Trophoblast cell (in vitro differentiated cells and primary cell): Measurements from ENCODE around the gene LRP1B.

ENCODE experiments used
- DNase-seq, 2 donors: peaks; one replicate each; pipeline ENCODE4 v3.0.0-alpha.2; 2016
- H2AFZ ChIP-seq: 2 replicates; pipeline ENCODE4 v1.6.1; 2013; ENCODE audit warnings: low read length, moderate library complexity, mild to moderate bottlenecking; ENCODE audit not compliant: insufficient read depth, poor library complexity
- H2AK5ac ChIP-seq: 2 replicates; pipeline ENCODE4 v1.6.1; 2013; ENCODE audit warnings: mild to moderate bottlenecking, low read length
- H2BK120ac ChIP-seq: 2 replicates; pipeline ENCODE4 v1.6.1; 2013; ENCODE audit warnings: low read length, mild to moderate bottlenecking, moderate library complexity; ENCODE audit not compliant: insufficient read depth, poor library complexity
- H2BK12ac ChIP-seq: 2 replicates; pipeline ENCODE4 v1.6.1; 2013; ENCODE audit warnings: mild to moderate bottlenecking, low read length, moderate library complexity
- H2BK5ac ChIP-seq: 2 replicates; pipeline ENCODE4 v1.6.1; 2013; ENCODE audit warnings: low read length, low read depth, moderate library complexity, mild to moderate bottlenecking; ENCODE audit not compliant: poor library complexity
- H3K14ac ChIP-seq: 2 replicates; pipeline ENCODE4 v1.6.1; 2013; ENCODE audit warnings: mild to moderate bottlenecking, low read length
- H3K18ac ChIP-seq: 2 replicates; pipeline ENCODE4 v1.6.1; 2013; ENCODE audit warnings: mild to moderate bottlenecking, low read length
- H3K23ac ChIP-seq: 2 replicates; pipeline ENCODE4 v1.6.1; 2013; ENCODE audit warnings: low read length
- H3K27ac ChIP-seq: 2 replicates; pipeline ENCODE4 v1.5.1; 2013; ENCODE audit warnings: low read depth, mild to moderate bottlenecking, inconsistent platforms, low read length, moderate library complexity
- H3K27me3 ChIP-seq: 2 replicates; pipeline ENCODE4 v1.6.1; 2013; ENCODE audit warnings: inconsistent platforms, mild to moderate bottlenecking, low read length, moderate library complexity; ENCODE audit not compliant: insufficient read depth
- H3K36me3 ChIP-seq, 2 experiments: 1 replicate in 1 of 2; 2 replicates in 1 of 2; pipeline ENCODE4 v1.6.1; 2013; ENCODE audit warnings: low read length in 2 of 2, mild to moderate bottlenecking in 2 of 2, moderate library complexity in 1 of 2; ENCODE audit not compliant: insufficient read depth in 2 of 2, control insufficient read depth in 1 of 2
- H3K4ac ChIP-seq: 2 replicates; pipeline ENCODE4 v1.6.1; 2013; ENCODE audit warnings: low read depth, mild to moderate bottlenecking, low read length, moderate library complexity
- H3K4me1 ChIP-seq, 2 experiments: 1 replicate in 1 of 2; 2 replicates in 1 of 2; pipeline ENCODE4 v1.6.1; 2013; ENCODE audit warnings: low read length in 2 of 2, mild to moderate bottlenecking in 2 of 2, moderate library complexity in 1 of 2; ENCODE audit not compliant: insufficient read depth in 2 of 2, control insufficient read depth in 1 of 2
- H3K4me2 ChIP-seq: 2 replicates; pipeline ENCODE4 v1.6.1; 2013; ENCODE audit warnings: inconsistent platforms, mild to moderate bottlenecking, low read length, moderate library complexity
- H3K4me3 ChIP-seq: 2 replicates; pipeline ENCODE4 v1.5.1; 2013; ENCODE audit warnings: mild to moderate bottlenecking, low read depth, low read length, inconsistent platforms
- H3K79me1 ChIP-seq: one replicate; pipeline ENCODE4 v1.6.1; 2013; ENCODE audit warnings: low read length
- H3K79me2 ChIP-seq: 2 replicates; pipeline ENCODE4 v1.6.1; 2013; ENCODE audit warnings: low read length, mild to moderate bottlenecking; ENCODE audit not compliant: control insufficient read depth, insufficient read depth, poor library complexity
- H3K9ac ChIP-seq: 2 replicates; pipeline ENCODE4 v1.6.1; 2013; ENCODE audit warnings: mild to moderate bottlenecking, low read length
- H3K9me3 ChIP-seq: 2 replicates; pipeline ENCODE4 v1.6.1; 2013; ENCODE audit warnings: low read depth, mild to moderate bottlenecking, control low read depth, inconsistent platforms, low read length; ENCODE audit not compliant: insufficient read depth
- H4K12ac ChIP-seq: 2 replicates; pipeline ENCODE4 v1.6.1; 2013; ENCODE audit warnings: low read depth, mild to moderate bottlenecking, low read length, moderate library complexity
- H4K8ac ChIP-seq: 2 replicates; pipeline ENCODE4 v1.6.1; 2013; ENCODE audit warnings: low read depth, mild to moderate bottlenecking, low read length, moderate library complexity
- H4K91ac ChIP-seq: one replicate; pipeline ENCODE4 v1.6.1; 2013; ENCODE audit warnings: low read depth, mild to moderate bottlenecking, low read length, moderate library complexity
- WGBS: extraction: QIAGEN DNeasy Blood & Tissue Kit; methylation state at CpG from one replicate; pipeline ENCODE4 v1.1.7; 2013; ENCODE audit warnings: missing lambda C conversion rate; ENCODE audit not compliant: insufficient read length, insufficient coverage; ENCODE audit errors: extremely low coverage; 5-methylcytosine and 5-hydroxymethylcytosine counted together

The LRP1B gene

DNA sequence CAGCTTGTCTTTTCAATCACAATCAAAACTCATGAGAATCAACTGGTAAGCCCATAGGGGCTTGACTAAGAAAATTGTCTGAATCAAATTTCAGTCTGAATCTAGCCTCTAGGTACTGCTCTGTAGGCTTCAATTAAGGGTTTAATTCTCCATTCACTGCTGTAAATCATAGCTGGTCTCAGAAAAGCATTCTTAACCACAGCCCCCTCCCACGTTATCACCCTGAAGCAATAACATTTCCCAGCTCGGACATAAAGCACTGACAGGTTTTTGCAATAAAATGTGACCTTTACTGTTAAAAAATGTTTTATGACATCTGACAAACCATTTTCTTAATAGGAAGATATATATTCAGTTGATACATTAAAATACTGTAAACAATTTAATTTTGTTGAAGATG lies 55.0 kb downstream of the LRP1B start:
- no CpG with 5 or more reads among the region's 2 CpGs for WGBS
- H3K4ac ChIP-seq, result no peak overlapping the region
- no peaks in the 10 kb centered on the region for H3K9me3 ChIP-seq
- no peak overlapping the region for H3K23ac ChIP-seq
- no peak overlapping the region for H4K91ac ChIP-seq
- no peak overlapping the region for H2BK120ac ChIP-seq
- peaks cover 0 to 3% of the 10 kb centered on the region in 2 experiments for H3K4me1 ChIP-seq
- no peak overlapping the region for H2AK5ac ChIP-seq
- H4K8ac ChIP-seq, result no peak overlapping the region
- H3K27me3 ChIP-seq, result no peaks in the 10 kb centered on the region
- no peak overlapping the region for H3K9ac ChIP-seq
- no peak overlapping the region for H3K4me2 ChIP-seq
- no peak overlapping the region for H2BK5ac ChIP-seq
- H3K79me2 ChIP-seq, result no peaks in the 10 kb centered on the region
- no peak for DNase-seq
- no peak overlapping the region for H2AFZ ChIP-seq
- no peaks in the 10 kb centered on the region for H3K79me1 ChIP-seq
- no peak overlapping the region for H2BK12ac ChIP-seq
- no peak overlapping the region for H3K27ac ChIP-seq
- no peak overlapping the region for H3K18ac ChIP-seq
- no peaks in the 10 kb centered on the region for H3K36me3 ChIP-seq
- no peak overlapping the region for H3K4me3 ChIP-seq
- H3K14ac ChIP-seq, result no peak overlapping the region
- no peak overlapping the region for H4K12ac ChIP-seq

DNA sequence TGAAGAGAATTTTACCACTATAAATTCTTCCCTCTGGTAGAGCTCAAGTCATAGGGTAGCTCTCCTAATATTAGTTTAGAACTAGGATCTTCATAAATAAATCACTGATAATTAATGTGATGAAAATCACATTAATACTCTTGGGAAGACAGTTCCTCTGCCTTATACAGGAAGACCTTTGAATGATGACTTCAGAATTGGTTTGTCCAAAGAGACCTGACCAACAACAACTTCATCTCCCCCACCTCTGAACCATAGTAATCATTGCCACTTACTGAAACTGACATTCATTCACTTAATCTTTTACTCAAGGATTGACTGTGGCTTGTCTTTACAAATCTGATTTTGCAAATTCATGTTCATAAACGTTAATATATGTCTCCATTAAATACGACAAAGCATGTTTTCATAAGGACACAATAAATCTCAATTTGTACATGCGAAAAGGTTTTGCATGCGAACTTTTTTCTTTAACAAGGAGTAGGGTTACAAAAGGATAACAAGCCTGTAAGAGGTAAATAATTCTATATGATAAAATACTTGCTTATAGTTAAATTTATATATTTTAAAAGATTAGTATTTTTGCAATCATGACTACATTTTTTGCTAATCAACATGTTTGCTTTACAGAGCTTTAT lies 61.4 kb downstream of the LRP1B start:
- Histone ChIP-seq H3K27ac (no peak overlapping the region), H2BK5ac (no peak overlapping the region), H3K14ac (no peak overlapping the region), H4K12ac (no peak overlapping the region), H3K27me3 (no peaks in the 10 kb centered on the region), H4K8ac (no peak overlapping the region), H2AK5ac (no peak overlapping the region), H4K91ac (no peak overlapping the region), H3K4me1 (peaks cover 0 to 3% of the 10 kb centered on the region in 2 experiments), H2BK12ac (no peak overlapping the region), H2AFZ (no peak overlapping the region), H3K4me3 (no peak overlapping the region), H3K4me2 (no peak overlapping the region), H3K36me3 (no peaks in the 10 kb centered on the region), H3K9me3 (no peaks in the 10 kb centered on the region), H3K18ac (no peak overlapping the region), H3K23ac (no peak overlapping the region), H3K4ac (no peak overlapping the region), H3K79me2 (no peaks in the 10 kb centered on the region), H3K9ac (no peak overlapping the region), H3K79me1 (no peaks in the 10 kb centered on the region), H2BK120ac (no peak overlapping the region)
- no CpG with 5 or more reads among the region's 4 CpGs for WGBS
- DNase-seq, result no peak

DNA sequence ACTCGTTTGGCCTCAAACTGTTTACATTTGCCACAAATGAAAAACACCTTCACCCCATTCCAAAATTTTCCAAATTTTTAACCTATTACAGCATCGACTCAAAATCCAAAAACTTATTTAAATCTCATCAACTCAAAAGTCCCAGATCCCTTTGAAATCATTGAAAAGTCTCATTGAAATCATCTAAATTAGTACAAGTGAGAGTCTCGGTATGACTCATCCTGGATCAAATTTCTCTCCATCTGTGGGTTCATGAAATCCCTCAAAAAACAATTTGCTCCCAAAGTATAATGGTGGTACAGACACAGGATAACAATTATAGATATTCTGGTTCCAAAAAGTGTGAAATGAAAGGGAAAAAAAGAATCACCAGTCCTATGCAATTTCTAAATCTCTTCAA lies 65.1 kb downstream of the LRP1B start:
- Histone ChIP-seq H2BK120ac (no peak overlapping the region), H3K4me3 (no peak overlapping the region), H3K9ac (no peak overlapping the region), H2BK5ac (no peak overlapping the region), H4K12ac (no peak overlapping the region), H2BK12ac (no peak overlapping the region), H4K91ac (no peak overlapping the region), H3K79me2 (no peaks in the 10 kb centered on the region), H3K4me2 (no peak overlapping the region), H3K14ac (no peak overlapping the region), H3K4ac (no peak overlapping the region), H2AFZ (no peak overlapping the region), H2AK5ac (no peak overlapping the region), H3K27ac (no peak overlapping the region), H3K23ac (no peak overlapping the region), H4K8ac (no peak overlapping the region), H3K4me1 (peaks cover 0 to 2% of the 10 kb centered on the region in 2 experiments), H3K27me3 (no peaks in the 10 kb centered on the region), H3K36me3 (no peaks in the 10 kb centered on the region), H3K79me1 (no peaks in the 10 kb centered on the region), H3K9me3 (no peaks in the 10 kb centered on the region), H3K18ac (no peak overlapping the region)
- DNase-seq, result no peak
- 100% methylated on average over 1 of the region's 3 CpGs for WGBS

DNA sequence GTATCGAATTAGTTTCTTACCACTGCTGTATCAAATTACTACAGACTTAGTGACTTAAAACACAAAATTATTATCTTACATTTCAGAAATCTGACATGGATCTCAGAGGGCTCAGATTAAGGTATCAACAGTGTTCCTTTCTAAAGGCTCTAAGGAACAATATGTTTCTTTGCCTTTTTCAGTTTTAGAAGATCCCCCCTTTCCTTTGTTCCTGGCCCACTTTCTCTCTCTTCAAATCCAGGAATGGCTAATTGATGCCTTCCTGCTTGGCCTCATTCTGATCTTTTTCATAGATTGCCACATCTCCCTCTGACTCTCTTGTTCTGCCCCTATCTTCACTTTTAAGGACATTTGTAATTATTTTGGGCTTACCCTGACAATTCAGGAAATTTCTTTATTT lies 65.7 kb downstream of the LRP1B start:
- no peaks in the 10 kb centered on the region for H3K9me3 ChIP-seq
- no peaks in the 10 kb centered on the region for H3K79me2 ChIP-seq

More for the DNA sequence above, 65.7 kb downstream of the LRP1B start:
- Histone ChIP-seq H3K36me3 (no peaks in the 10 kb centered on the region), H2AFZ (no peak overlapping the region), H3K4ac (no peak overlapping the region), H3K9ac (no peak overlapping the region), H4K8ac (no peak overlapping the region), H3K18ac (no peak overlapping the region), H2BK12ac (no peak overlapping the region), H3K4me2 (no peak overlapping the region), H3K23ac (no peak overlapping the region), H3K79me1 (no peaks in the 10 kb centered on the region), H3K4me1 (peaks cover 0 to 2% of the 10 kb centered on the region in 2 experiments), H2BK120ac (no peak overlapping the region), H2AK5ac (no peak overlapping the region), H4K91ac (no peak overlapping the region), H3K14ac (no peak overlapping the region), H3K27ac (no peak overlapping the region), H2BK5ac (no peak overlapping the region), H3K27me3 (no peaks in the 10 kb centered on the region), H4K12ac (no peak overlapping the region), H3K4me3 (no peak overlapping the region)
- no peak for DNase-seq
- no CpG with 5 or more reads among the region's 1 CpG for WGBS
